HG02678 (cell line): ENCODE results near the gene S100A6.
A peak's percentile ranks its signal among the peaks of the same experiment; 100 is the strongest.
"Not testable (repeated sequence)": the region's sequence is repeated elsewhere in the genome, so short reads cannot be mapped to it uniquely, and the experiment has no call there.

Source experiments
- ATAC-seq: cut with Tn5 transposase; IDR thresholded peaks from one replicate; pipeline ENCODE4 v1.9.1; 2021; ENCODE audit warnings: mild to moderate bottlenecking, moderate library complexity; ENCODE audit not compliant: unreplicated experiment

Gene S100A6

GRCh38 chr1:153535242-153536011 is at the start of gene S100A6:
Gene S100A6, minus strand, starts transcription at chr1:153535991. Its CDS starts 652 bp downstream, at chr1:153535339.
- peak; percentile 28 for ATAC-seq

GRCh38 chr1:153585006-153585405 is 49.2 kb upstream of the S100A6 start:
- no peak for ATAC-seq

GRCh38 chr1:153583976-153584375 is 48.2 kb upstream of the S100A6 start:
- no peak for ATAC-seq

- ATAC-seq: not testable (repeated sequence)
Measured at GRCh38 chr1:153583514-153583913, 47.7 kb upstream of the S100A6 start.

- ATAC-seq: not testable (repeated sequence)
Measured at GRCh38 chr1:153582836-153583235, 47.0 kb upstream of the S100A6 start.

- no peak for ATAC-seq
Measured at GRCh38 chr1:153578936-153579335, 43.1 kb upstream of the S100A6 start.

- ATAC-seq: no peak
Measured at GRCh38 chr1:153578490-153578889, 42.7 kb upstream of the S100A6 start.

GRCh38 chr1:153577624-153578051 is 41.8 kb upstream of the S100A6 start:
- ATAC-seq: no peak

- ATAC-seq: no peak
Measured at GRCh38 chr1:153577138-153577537, 41.3 kb upstream of the S100A6 start.

- not testable (repeated sequence) for ATAC-seq
Measured at GRCh38 chr1:153575497-153575896, 39.7 kb upstream of the S100A6 start.

GRCh38 chr1:153575081-153575491 is 39.3 kb upstream of the S100A6 start:
- ATAC-seq: not testable (repeated sequence)

- ATAC-seq: no peak
Measured at GRCh38 chr1:153573351-153573750, 37.6 kb upstream of the S100A6 start.

GRCh38 chr1:153572569-153573015 is 36.8 kb upstream of the S100A6 start:
- ATAC-seq: no peak

GRCh38 chr1:153571706-153572105 is 35.9 kb upstream of the S100A6 start:
- no peak for ATAC-seq

GRCh38 chr1:153570874-153571273 is 35.1 kb upstream of the S100A6 start:
- ATAC-seq: no peak

- no peak for ATAC-seq
Measured at GRCh38 chr1:153569465-153569864, 33.7 kb upstream of the S100A6 start.

GRCh38 chr1:153568367-153569099 is 32.7 kb upstream of the S100A6 start:
- no peak for ATAC-seq

- ATAC-seq: no peak
Measured at GRCh38 chr1:153567621-153568366, 32.0 kb upstream of the S100A6 start.

- ATAC-seq: peak; percentile 37
Measured at GRCh38 chr1:153566414-153567371, 30.9 kb upstream of the S100A6 start.
